ENCODE results near the gene SMPDL3B.
A peak's percentile ranks its signal among the peaks of the same experiment; 100 is the strongest.
"Not testable (repeated sequence)": the region's sequence is repeated elsewhere in the genome, so short reads cannot be mapped to it uniquely, and the experiment has no call there.

Gene SMPDL3B

DNA sequence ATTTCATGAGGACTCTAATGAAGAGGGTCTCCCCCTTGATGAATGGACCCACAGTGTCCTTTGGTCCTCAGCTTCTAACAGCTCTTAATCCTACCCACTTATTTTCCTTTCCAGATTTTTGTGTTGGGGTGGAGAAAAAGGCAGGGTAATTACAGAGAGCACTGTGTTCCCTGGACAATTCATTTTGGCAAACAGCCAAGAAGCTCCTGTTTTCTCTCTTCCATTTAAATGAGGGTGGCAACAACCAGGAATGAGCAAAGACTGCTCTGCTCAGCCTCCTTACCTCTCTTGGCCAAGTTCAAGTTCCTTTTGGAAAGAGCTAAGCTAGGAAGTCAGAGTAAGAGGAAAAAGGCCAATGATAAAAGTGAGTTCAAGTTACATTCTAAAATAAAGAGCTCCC lies 36.9 kb downstream of the SMPDL3B start:
- no peaks in the 10 kb centered on the region for H3K9me3 Mint-ChIP-seq
- H3K4me1 Mint-ChIP-seq, result peaks cover 21% of the 10 kb centered on the region
- H3K4me3 Mint-ChIP-seq, result no peak overlapping the region
- H3K27ac Mint-ChIP-seq, result no peak overlapping the region
- H3K36me3 Mint-ChIP-seq (ENCODE audit: low read depth), result peaks cover 4% of the 10 kb centered on the region
- no peak for DNase-seq
- H3K27me3 Mint-ChIP-seq, result no peaks in the 10 kb centered on the region
- no peak for ATAC-seq

DNA sequence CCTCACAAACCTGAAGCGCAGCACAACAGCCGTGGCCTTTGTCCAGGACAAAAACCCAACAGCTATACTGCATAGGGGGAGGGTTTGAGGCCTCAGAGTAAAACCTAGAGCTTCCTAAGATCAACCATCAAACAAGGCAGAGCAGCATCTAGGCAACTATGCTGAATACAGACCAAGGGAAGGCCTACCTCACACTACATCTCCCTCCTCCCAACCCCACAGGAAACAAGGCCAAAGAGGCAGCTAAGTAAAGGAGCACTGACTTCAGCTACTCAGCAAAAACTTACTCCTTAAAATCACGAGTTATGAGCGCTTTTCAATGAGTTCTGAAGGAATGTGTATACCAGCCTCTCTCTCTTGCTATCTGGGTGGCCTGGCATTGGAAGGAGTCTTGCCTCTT lies 37.3 kb downstream of the SMPDL3B start:
- Mint-ChIP-seq H3K4me3 (no peak overlapping the region), H3K4me1 (peaks cover 21% of the 10 kb centered on the region), H3K36me3 (ENCODE audit: low read depth) (peaks cover 8% of the 10 kb centered on the region), H3K9me3 (no peaks in the 10 kb centered on the region), H3K27ac (no peak overlapping the region), H3K27me3 (no peaks in the 10 kb centered on the region)
- DNase-seq (no peak), ATAC-seq (no peak)

DNA sequence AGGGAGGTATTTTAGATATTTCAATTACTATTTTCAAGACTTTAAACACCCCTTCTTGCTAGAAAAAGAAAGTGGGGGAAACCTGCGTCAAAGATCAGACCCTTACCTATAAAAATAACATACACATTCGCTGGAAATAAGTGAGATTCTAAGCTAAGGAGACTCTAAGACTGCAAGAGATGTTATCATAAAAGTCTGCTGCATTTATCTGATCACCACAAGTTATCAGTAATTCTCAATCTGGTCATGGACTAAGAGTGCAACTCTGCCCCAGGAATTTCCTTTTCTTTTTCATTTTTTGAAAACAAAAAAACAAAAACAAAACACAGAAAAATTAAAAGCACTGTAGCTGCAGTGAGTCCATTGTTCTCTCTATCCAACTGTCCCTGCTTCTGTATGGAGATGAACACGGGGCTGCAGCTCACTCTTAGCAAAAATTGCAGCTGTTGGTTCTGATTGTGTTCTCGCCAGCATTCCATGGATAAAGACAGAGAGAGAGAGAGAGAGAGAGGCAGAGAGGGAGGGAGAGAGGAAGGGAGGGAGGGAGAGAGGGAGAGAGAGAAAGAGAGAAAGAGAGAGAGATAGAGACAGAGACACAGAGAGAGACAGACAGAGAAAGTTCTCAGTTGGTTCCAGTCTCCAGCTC lies 39.1 kb downstream of the SMPDL3B start:
- Mint-ChIP-seq H3K36me3 (ENCODE audit: low read depth) (peaks cover 12% of the 10 kb centered on the region), H3K4me1 (peaks cover 7% of the 10 kb centered on the region), H3K4me3 (no peak overlapping the region), H3K9me3 (no peaks in the 10 kb centered on the region), H3K27ac (no peak overlapping the region), H3K27me3 (no peaks in the 10 kb centered on the region)
- ATAC-seq (no peak), DNase-seq (no peak)

DNA sequence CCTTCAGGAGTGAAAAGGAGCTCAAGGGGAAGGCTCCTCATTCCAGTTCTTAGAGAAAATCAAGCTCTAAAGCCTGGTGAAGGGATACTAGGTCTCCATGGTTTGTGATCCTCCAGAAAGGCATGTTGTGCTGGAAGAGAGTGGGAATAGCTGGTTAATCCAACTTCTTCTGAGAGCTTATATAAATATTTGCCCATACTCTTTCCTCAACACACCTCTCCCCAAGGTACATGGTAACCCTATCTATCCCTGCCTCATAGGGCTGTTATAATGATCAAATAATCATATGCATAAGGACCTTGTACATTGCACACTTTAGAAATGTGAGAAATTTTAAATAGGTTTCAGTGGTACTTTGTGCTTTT lies 39.6 kb downstream of the SMPDL3B start:
- Mint-ChIP-seq H3K9me3 (no peaks in the 10 kb centered on the region), H3K27me3 (no peaks in the 10 kb centered on the region), H3K4me1 (peaks cover 6% of the 10 kb centered on the region), H3K4me3 (no peak overlapping the region), H3K27ac (no peak overlapping the region), H3K36me3 (ENCODE audit: low read depth) (peaks cover 12% of the 10 kb centered on the region)
- ATAC-seq (no peak), DNase-seq (no peak)

DNA sequence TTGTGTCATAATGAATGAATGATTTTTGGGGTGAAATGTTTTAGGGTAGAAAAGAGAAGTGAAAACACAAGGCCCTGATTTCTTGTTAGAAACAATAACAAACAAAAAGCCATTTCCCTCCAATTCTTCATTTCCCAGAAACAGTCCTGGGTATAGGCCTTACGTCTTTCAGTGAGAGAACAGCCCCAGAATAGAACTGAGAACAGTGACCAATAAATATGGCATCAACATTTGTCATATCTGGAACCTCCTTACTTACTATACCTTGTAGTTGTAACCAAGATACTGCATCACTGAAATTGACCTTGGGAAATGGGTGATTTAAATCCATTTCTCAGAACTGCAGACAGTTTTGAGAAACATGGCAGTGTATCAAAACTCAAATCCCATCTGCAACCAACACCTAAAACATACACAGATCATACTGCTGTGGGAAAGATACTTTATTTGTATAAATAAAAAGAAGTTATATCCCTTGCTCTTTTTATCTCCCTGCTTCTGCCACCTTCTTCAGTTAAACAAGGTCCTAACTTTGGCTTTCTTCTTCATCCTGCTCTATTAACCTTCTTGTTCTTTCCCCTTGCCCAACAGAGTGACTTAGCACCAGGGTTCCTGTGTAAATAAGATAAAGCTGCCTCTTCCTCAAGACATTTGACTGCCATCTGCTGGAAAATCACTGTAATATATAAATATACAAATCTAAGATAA lies 44.5 kb downstream of the SMPDL3B start:
- H3K27ac Mint-ChIP-seq, result peak overlapping the region; percentile 15
- ATAC-seq (peak; percentile 72), DNase-seq (no peak)
- H3K4me3 Mint-ChIP-seq, result no peak overlapping the region
- peaks cover 2% of the 10 kb centered on the region for H3K4me1 Mint-ChIP-seq
- H3K27me3 Mint-ChIP-seq, result no peaks in the 10 kb centered on the region
- no peaks in the 10 kb centered on the region for H3K9me3 Mint-ChIP-seq
- peaks cover 12% of the 10 kb centered on the region for H3K36me3 Mint-ChIP-seq (ENCODE audit: low read depth)

DNA sequence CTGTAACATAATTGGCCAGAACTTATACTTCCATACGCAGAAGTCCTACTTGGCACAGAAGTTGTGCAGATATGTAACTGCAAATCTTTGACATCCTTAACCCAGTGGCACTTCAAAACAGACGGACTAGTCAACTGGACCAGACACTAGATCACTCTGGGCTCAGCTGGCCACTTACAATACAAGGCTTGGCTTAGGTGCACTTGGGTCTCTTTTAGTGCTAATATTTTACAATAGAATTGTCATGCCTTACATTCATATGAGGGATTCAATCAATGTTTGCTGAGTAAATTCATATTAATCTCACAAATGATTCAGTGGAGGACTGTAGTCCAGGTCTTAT lies 45.0 kb downstream of the SMPDL3B start:
- ATAC-seq (no peak), DNase-seq (no peak)
- Mint-ChIP-seq H3K4me1 (peaks cover 2% of the 10 kb centered on the region), H3K36me3 (ENCODE audit: low read depth) (peaks cover 13% of the 10 kb centered on the region), H3K4me3 (no peak overlapping the region), H3K9me3 (no peaks in the 10 kb centered on the region), H3K27ac (no peak overlapping the region), H3K27me3 (no peaks in the 10 kb centered on the region)

DNA sequence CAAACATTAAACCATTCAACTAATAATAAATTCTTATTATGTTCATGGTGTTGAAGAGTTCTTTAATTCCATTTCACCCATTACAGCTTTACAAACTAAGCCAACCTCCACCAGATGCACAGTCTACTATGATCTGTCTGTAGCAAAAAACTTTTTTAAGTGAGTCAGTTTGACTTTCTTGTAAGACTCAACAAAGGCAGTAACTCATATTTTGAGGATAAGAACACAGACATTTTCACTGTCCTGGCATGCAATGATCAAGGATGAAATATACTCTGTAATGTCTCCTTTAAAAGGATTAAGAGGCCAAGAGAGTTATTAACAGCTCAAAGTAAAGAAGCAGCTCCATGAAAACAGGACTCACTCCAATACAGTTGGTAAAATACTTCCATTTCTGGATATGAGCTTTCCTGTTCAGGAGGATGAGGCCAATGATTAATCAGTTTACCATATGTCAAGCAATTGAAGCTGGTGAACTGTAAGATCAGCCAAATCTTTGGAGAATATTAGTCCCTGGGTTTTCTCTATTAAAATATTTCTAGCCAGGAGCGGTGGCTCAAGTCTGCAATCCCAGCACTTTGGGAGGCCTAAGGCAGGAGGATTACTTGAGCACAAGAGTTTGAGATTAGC lies 45.5 kb downstream of the SMPDL3B start:
- Mint-ChIP-seq H3K4me1 (peaks cover 2% of the 10 kb centered on the region), H3K36me3 (ENCODE audit: low read depth) (peaks cover 14% of the 10 kb centered on the region), H3K27ac (no peak overlapping the region), H3K27me3 (no peaks in the 10 kb centered on the region), H3K9me3 (no peaks in the 10 kb centered on the region), H3K4me3 (no peak overlapping the region)
- ATAC-seq, result no peak
- DNase-seq, result no peak

DNA sequence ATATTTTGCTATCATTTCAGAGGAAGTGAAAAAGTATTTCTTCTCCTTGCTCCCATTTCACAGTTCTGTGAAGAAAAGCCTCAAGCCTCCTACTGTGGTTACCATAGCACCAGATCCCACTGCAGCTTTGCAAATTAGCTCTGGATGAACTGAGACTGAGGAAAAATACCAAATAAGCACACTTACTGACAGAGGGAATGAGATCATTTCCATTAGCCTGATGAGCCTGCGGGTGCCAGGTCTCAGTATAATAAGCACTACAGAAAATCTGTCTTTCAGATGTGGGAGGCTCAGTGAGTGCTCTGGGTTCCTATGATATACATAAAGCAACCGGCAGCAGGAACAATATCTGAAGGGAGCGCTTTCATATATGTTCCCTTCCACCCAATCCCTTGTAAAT lies 46.3 kb downstream of the SMPDL3B start:
- no peak for ATAC-seq
- no peaks in the 10 kb centered on the region for H3K27me3 Mint-ChIP-seq
- H3K4me3 Mint-ChIP-seq, result no peak overlapping the region
- no peaks in the 10 kb centered on the region for H3K9me3 Mint-ChIP-seq
- H3K36me3 Mint-ChIP-seq (ENCODE audit: low read depth), result peaks cover 14% of the 10 kb centered on the region
- H3K4me1 Mint-ChIP-seq, result peaks cover 2% of the 10 kb centered on the region
- H3K27ac Mint-ChIP-seq, result no peak overlapping the region
- no peak for DNase-seq

DNA sequence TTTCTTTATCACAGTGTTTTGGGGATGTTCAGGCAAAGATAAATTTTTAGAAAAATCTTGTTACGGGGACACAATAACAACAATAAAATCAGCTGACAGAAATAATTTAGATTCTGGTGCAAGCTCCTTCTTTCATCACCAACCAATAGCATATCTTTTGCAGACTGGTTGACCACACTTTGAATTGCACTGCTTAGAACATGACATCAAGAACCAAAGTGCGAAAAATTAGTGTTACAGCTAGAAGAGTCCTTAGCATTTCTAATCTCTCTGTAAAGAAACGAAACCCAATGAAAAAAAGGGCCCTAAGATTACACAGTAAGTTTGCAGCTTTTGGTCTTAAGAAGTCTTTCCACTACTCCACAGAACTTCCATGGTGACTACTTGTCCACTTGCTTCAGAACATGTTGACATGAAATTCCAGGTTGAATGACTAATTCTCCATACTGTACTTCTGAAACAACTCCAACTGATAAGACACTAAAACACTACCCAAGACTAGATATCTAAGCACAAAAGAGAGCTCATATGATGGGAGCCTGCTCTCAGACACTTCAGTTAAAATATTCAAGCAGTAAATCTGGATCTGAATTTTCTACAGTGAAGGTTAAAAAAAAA lies 56.2 kb downstream of the SMPDL3B start:
- H3K4me1 Mint-ChIP-seq, result peaks cover 24% of the 10 kb centered on the region
- no peak overlapping the region for H3K4me3 Mint-ChIP-seq
- H3K27ac Mint-ChIP-seq, result no peak overlapping the region
- ATAC-seq (no peak), DNase-seq (no peak)
- H3K36me3 Mint-ChIP-seq (ENCODE audit: low read depth), result peaks cover 43% of the 10 kb centered on the region
- H3K27me3 Mint-ChIP-seq, result no peaks in the 10 kb centered on the region
- H3K9me3 Mint-ChIP-seq, result no peaks in the 10 kb centered on the region

DNA sequence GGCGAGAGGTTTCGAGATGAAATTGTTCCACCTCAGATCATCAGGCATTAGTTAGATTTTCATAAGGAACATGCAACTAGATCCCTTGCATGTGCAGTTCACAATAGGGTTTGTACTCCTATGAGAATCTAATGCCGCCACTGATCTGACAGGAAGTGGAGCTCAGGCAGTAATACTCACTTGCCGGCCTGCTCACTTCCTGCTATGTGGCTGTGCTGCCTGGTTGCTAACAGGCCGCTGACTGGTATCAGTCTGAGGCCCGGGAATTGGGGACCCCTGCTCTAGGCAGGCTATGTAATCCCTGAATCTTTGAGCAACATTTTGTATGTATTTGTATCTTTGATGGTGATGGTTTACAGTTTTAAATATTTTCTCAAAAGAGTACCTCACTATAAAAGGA lies 57.5 kb downstream of the SMPDL3B start:
- Mint-ChIP-seq H3K4me1 (peaks cover 24% of the 10 kb centered on the region), H3K36me3 (ENCODE audit: low read depth) (peaks cover 51% of the 10 kb centered on the region)

DNA sequence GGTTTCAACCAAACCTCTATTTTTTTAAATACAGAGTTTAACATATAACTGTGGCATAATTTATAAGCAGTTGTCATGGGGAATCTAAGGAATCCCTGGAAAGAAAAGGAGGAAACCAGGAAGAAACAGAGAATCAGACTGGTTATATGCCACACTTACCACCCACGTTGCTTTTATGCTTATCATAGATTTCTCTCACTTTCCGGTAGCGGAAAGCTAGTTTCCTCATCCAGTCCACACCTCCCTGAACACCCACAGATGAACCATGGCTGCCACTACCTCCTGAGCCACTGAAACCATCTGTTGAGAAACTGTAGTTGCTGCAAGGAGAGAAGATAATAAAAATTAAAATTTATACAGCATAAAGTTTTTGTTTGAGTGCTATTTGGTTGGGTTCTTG lies 58.4 kb downstream of the SMPDL3B start:
- DNase-seq (no peak), ATAC-seq (no peak)
- Mint-ChIP-seq H3K4me3 (no peak overlapping the region), H3K27ac (peak overlapping the region; percentile 66), H3K9me3 (no peaks in the 10 kb centered on the region), H3K27me3 (no peaks in the 10 kb centered on the region), H3K36me3 (ENCODE audit: low read depth) (peaks cover 58% of the 10 kb centered on the region), H3K4me1 (peaks cover 24% of the 10 kb centered on the region)

More for the DNA sequence above, 57.5 kb downstream of the SMPDL3B start:
- Mint-ChIP-seq H3K27ac (peak overlapping the region; percentile 66), H3K4me3 (no peak overlapping the region), H3K27me3 (no peaks in the 10 kb centered on the region), H3K9me3 (no peaks in the 10 kb centered on the region)
- peak; percentile 25 for DNase-seq
- peak; percentile 82 for ATAC-seq

DNA sequence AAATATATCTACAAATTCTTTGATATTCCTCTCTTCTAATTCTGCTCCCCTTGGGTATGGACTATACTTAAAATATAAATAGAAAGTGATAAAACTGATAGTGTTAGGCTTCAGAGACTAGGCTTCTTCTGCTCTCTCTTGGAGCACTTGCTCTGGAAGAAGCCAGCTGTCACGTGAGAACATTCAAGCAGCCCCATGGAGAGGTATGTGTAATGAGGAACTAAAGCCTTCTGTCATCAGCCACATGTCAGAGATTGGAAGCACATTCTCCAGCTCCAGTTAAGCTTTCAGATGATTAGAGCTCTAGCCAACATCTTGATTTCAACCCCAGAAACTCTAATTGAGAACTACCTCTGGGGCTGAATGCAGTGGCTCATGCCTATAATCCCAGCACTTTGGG lies 59.3 kb downstream of the SMPDL3B start:
- Mint-ChIP-seq H3K36me3 (ENCODE audit: low read depth) (peaks cover 55% of the 10 kb centered on the region), H3K9me3 (no peaks in the 10 kb centered on the region), H3K4me1 (peaks cover 24% of the 10 kb centered on the region), H3K27ac (no peak overlapping the region), H3K27me3 (no peaks in the 10 kb centered on the region), H3K4me3 (no peak overlapping the region)
- DNase-seq, result no peak
- ATAC-seq, result no peak

DNA sequence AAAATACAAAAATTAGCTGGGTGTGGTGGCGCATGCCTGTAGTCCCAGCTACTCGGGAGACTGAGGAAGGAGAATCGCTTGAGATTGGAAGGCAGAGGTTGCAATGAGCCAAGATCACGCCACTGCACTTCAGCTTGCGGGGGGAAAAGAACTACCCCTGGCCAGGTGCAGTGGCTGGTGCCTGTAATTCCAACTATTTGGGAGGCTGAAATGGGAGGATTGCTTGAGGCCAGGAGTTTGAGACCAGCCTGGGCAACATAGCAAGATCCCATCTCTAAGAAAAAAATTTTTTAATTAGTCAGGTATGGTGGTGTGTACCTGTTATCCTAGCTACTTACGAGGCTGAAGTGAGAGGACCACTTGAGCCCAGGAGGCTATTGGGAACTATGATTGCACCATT lies 59.7 kb downstream of the SMPDL3B start:
- Mint-ChIP-seq H3K4me1 (peaks cover 24% of the 10 kb centered on the region), H3K36me3 (ENCODE audit: low read depth) (peaks cover 54% of the 10 kb centered on the region)
- H3K9me3 Mint-ChIP-seq, H3K27ac Mint-ChIP-seq, H3K4me3 Mint-ChIP-seq, H3K27me3 Mint-ChIP-seq, DNase-seq, ATAC-seq: not testable (repeated sequence)

DNA sequence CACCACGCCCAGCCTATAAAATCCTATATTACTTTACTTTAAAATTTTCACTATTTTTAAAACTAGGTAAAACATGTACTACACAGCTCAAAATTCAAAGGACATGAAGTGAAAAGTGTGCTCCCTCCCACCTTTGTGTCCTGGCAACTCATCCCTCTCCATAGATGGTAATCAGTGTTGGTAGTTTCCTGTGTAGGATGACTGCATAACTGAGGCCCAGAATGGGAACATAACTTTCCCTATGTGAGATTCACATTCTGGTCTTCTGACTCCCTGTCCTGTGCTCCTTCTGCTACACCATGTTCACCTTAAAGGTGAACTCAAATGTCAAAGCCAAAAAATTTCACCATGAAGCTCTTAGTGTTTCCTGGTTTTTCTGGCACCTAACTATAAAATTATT lies 64.3 kb downstream of the SMPDL3B start:
- no peak overlapping the region for H3K27ac Mint-ChIP-seq
- H3K27me3 Mint-ChIP-seq, result no peaks in the 10 kb centered on the region
- DNase-seq (no peak), ATAC-seq (no peak)
- H3K36me3 Mint-ChIP-seq (ENCODE audit: low read depth), result peaks cover 41% of the 10 kb centered on the region
- peaks cover 1% of the 10 kb centered on the region for H3K4me1 Mint-ChIP-seq
- no peak overlapping the region for H3K4me3 Mint-ChIP-seq
- no peaks in the 10 kb centered on the region for H3K9me3 Mint-ChIP-seq

DNA sequence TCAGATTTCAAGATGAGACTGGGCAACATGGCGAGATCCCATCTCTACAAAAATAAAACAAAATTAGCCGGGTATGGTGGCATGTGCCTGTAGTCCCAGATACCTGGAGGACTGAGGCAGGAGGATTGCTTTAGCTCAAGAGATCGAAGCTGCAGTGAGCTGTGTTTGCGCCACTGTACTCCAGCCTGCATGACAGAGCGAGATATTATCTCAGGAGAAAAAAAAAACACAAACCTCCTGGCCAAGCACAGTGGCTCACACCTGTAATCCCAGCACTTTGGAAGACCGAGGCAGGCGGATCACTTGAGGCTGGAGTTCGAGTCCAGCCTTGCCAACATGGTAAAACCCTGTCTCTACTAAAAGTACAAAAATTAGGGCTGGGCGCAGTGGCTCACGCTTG lies 67.8 kb downstream of the SMPDL3B start:
- no peaks in the 10 kb centered on the region for H3K4me1 Mint-ChIP-seq
- no peak overlapping the region for H3K4me3 Mint-ChIP-seq
- H3K9me3 Mint-ChIP-seq, result no peaks in the 10 kb centered on the region
- no peaks in the 10 kb centered on the region for H3K27me3 Mint-ChIP-seq
- DNase-seq, result no peak
- ATAC-seq, result no peak
- H3K36me3 Mint-ChIP-seq (ENCODE audit: low read depth), result peaks cover 27% of the 10 kb centered on the region
- H3K27ac Mint-ChIP-seq, result no peak overlapping the region

Data from activated naive CD8-positive, alpha-beta T cell treated with anti-CD3 and anti-CD28 coated beads, Interleukin-2, amount 50 U/mL, for 24 hours (primary cell).